ENCODE data around the gene USP10.

USP10 gene

GRCh38 chr16:84818989-84819643, 119.3 kb downstream of the USP10 start:
- Histone ChIP-seq H3K27ac (ENCODE audit: extremely low read depth, low read depth, low read length) (no peak overlapping the region), H3K9me3 (ENCODE audit: control insufficient read depth, insufficient read depth, low read depth, low read length) (no peaks in the 10 kb centered on the region), H3K36me3 (ENCODE audit: control insufficient read depth in 2 of 2, insufficient read depth in 1 of 2, low read length in 2 of 2) (no peaks in the 10 kb centered on the region), H3K4me1 (ENCODE audit: control insufficient read depth, insufficient read depth, low read length) (no peaks in the 10 kb centered on the region), H3K4me3 (ENCODE audit: low read depth, low read length) (no peak overlapping the region)
- ChIA-PET CTCF (interaction anchor here (0.9 to 1.0 kb wide), 2 partner anchors 65 to 133 kb away, joined by 4 to 5 read pairs; no protein-coding TSS in a partner anchor), POLR2A (interaction anchor here (0.7 to 2.3 kb wide), 9 partner anchors 9 to 146 kb away, joined by 3 to 9 read pairs (median 5); no protein-coding TSS in a partner anchor)
- TF ChIP-seq ZNF621 (tag by site-specific recombination; IDR thresholded peaks at IDR 0.05) (no peak), ZNF404 (tag by site-specific recombination; IDR thresholded peaks at IDR 0.05) (no peak), TSHZ1 (tag by site-specific recombination; IDR thresholded peaks at IDR 0.05; ENCODE audit: borderline replicate concordance) (no peak), ZNF169 (tag by site-specific recombination; IDR thresholded peaks at IDR 0.05) (no peak), ZNF114 (tag by site-specific recombination; IDR thresholded peaks at IDR 0.05) (no peak), ZNF138 (tag by site-specific recombination; IDR thresholded peaks at IDR 0.05; ENCODE audit: borderline replicate concordance) (no peak), OSR2 (tag by site-specific recombination; IDR thresholded peaks at IDR 0.05) (no peak), ZXDB (tag by site-specific recombination; IDR thresholded peaks at IDR 0.05) (no peak), INSM2 (tag by site-specific recombination; IDR thresholded peaks at IDR 0.05) (no peak), TCF7L2 (IDR thresholded peaks at IDR 0.05; ENCODE audit: borderline replicate concordance, low read depth, low read length) (no peak), ZNF391 (tag by site-specific recombination; IDR thresholded peaks at IDR 0.05; ENCODE audit: borderline replicate concordance, low read depth) (no peak), ZNF211 (tag by site-specific recombination; IDR thresholded peaks at IDR 0.05; ENCODE audit: low read depth) (no peak), KLF17 (tag by site-specific recombination; IDR thresholded peaks at IDR 0.05) (no peak), ZSCAN18 (tag by site-specific recombination; IDR thresholded peaks at IDR 0.05) (no peak), ZBTB44 (tag by site-specific recombination; IDR thresholded peaks at IDR 0.05) (no peak), ZEB2 (tag by site-specific recombination; IDR thresholded peaks at IDR 0.05) (no peak), REPIN1 (tag by site-specific recombination; IDR thresholded peaks at IDR 0.05; ENCODE audit: low read depth) (no peak), ZNF37A (tag by site-specific recombination; IDR thresholded peaks at IDR 0.05) (no peak), ZBTB26 (tag by site-specific recombination; optimal IDR thresholded peaks at IDR 0.05) (no peak), ZBTB10 (tag by site-specific recombination; IDR thresholded peaks at IDR 0.05) (no peak)

Data from HEK293 (cell line).